ENCODE data around the gene MESD.

The MESD gene

GRCh38 chr15:80957556-80957955 is 32.1 kb downstream of the MESD start:
- DNase-seq, result no peak

- peak; percentile 15 for DNase-seq
These were observed 33.8 kb downstream of the MESD start for GRCh38 chr15:80955571-80956452.

GRCh38 chr15:80953953-80954778 is 35.5 kb downstream of the MESD start:
- no peak for DNase-seq

GRCh38 chr15:80953001-80953952 is 36.3 kb downstream of the MESD start:
- DNase-seq, result no peak

- no peak for DNase-seq
These were observed 37.7 kb downstream of the MESD start for GRCh38 chr15:80951941-80952340.

- DNase-seq, result no peak
These were observed 39.1 kb downstream of the MESD start for GRCh38 chr15:80950291-80951078.

GRCh38 chr15:80949756-80950155 is 39.9 kb downstream of the MESD start:
- no peak for DNase-seq

- no peak for DNase-seq
These were observed 40.8 kb downstream of the MESD start for GRCh38 chr15:80948651-80949292.

- DNase-seq, result no peak
These were observed 43.0 kb downstream of the MESD start for GRCh38 chr15:80946576-80946975.

- no peak for DNase-seq
These were observed 44.0 kb downstream of the MESD start for GRCh38 chr15:80945605-80946004.

GRCh38 chr15:80944818-80945217 is 44.8 kb downstream of the MESD start:
- no peak for DNase-seq

- DNase-seq, result no peak
These were observed 46.7 kb downstream of the MESD start for GRCh38 chr15:80942746-80943565.

- no peak for DNase-seq
These were observed 47.4 kb downstream of the MESD start for GRCh38 chr15:80942266-80942665.

GRCh38 chr15:80940851-80941250 is 48.8 kb downstream of the MESD start:
- no peak for DNase-seq

- DNase-seq, result no peak
These were observed 49.3 kb downstream of the MESD start for GRCh38 chr15:80940331-80940730.

GRCh38 chr15:80939216-80939615 is 50.4 kb downstream of the MESD start:
- no peak for DNase-seq

- DNase-seq, result no peak
These were observed 51.9 kb downstream of the MESD start for GRCh38 chr15:80937718-80938117.

- no peak for DNase-seq
These were observed 53.1 kb downstream of the MESD start for GRCh38 chr15:80936288-80937078.

- no peak for DNase-seq
These were observed 54.8 kb downstream of the MESD start for GRCh38 chr15:80934761-80935221.

- no peak for DNase-seq
These were observed 56.6 kb downstream of the MESD start for GRCh38 chr15:80932989-80933388.
